Activated CD4-positive, CD25-positive, alpha-beta regulatory T cell treated with anti-CD3 and anti-CD28 coated beads, Interleukin-2, amount 50 U/mL, for 24 hours (primary cell): ENCODE results near the gene PDE6G.

Experiments
- ATAC-seq, 2 donors: fragments of 150-1000 bp; cut with Tn5 transposase; one replicate each; pipeline ENCODE4 v1.10.0; 2021; ENCODE audit warnings: mild to moderate bottlenecking in 1 of 2, moderate library complexity in 1 of 2

PDE6G gene

DNA sequence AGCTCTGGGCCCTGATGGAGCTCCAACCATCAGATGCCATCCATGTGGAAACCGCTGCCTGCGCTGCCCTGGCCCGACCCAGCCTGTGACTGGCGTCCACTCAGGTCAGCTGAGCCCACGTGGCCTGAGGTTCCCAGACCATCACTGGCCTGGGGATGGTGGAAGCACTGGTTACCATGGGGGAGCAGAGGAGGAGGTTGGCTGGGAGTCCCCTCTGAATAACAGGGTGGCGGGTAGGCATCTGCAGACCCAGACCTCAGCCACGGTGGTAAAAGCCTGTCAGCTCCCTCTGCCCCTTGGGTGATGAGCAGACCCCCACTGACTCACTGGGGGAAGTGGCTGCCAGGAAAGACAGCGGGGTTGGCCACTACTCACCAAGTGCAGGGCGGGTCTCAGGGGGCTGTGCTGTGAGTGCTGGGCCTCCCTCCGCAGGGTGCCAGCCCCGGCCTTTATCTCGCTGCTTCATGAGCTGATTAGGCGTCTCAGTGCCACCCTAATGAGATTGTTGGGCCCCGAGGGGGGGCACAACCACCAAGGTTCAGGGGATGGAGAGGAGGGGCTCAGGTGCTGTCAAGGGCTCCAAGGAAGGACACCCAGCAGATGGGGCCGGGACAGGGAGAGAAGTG lies at the start of gene PDE6G:
PDE6G (minus strand) TSS at position 425 of the 626 bp plus-strand sequence. CDS start 3,237 bp downstream, outside the sequence.
- ATAC-seq = no peak

DNA sequence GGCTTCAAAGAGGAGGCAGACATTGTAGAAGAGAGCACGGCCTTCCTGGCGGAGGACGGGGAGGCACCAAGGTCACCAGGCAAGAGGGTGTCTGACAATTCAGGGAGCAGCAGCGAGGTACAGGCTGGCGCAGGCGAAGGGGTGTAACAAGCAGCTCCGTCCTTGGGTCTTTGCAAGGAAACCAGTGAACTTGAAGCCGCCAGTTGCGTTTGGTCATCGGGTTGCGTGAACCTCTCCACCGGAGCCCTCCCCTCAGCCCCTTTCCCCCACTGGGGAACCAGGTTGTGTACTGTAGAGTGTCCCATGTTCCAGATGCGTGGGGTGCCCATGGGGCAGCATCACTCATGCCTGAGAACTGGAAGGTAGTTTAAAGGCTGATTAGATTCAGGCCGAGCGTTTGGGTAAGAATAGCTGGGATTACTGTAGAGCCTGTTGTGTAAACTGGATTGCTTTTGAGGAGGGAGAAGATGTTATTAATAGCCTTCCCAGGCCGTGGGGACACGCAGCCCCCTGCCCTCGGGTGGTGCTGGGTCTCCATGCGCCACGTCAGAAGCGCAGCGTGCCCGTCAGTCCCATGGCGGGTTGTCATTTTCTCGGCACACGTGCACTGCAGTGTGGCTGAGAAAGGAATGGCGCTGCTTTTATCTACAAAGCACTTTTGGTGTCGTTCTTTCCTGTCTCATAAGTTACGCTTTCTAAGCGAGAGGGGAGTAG lies 49.3 kb upstream of the PDE6G start:
- no peak for ATAC-seq

DNA sequence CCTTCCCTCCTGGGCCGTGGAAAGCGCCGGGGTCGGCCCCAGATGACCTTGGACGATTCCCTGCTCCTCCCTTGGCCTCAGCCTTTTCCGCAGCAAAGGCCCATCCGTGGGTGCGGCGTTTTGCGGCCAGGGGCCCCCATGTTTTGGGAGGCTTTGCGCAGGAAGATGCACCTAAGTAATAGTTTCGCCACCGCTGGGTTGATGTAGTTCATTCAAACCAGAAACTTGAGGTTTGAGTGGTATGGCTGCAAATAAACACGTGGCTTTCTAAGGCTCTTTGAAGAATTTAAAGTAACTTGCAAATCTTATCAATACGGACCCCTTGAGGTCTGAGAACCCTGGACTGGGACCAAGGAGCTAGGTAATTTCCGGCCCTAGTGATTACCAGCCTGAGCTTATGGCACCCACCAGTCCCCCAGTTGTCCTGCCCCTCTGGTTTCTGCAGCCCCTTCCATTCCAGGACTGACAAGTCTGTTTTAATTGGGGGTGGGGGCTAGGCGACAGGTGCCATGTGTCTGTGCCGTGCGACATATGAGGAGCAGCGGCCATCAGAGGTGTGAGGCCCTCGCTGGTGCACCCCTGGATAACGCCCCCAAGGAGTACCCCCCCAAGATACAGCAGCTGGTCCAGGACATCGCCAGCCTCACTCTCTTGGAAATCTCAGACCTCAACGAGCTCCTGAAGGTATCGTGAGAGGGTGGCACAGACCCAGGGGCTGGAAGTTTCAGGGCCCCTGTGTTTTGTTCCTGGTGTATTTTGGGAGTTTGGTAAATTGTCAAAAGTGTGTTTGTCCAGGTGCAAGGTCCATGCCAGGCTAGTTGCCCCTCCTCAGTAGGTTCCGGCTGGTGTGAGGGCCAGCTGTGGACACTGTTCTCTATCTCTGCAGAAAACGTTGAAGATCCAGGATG lies 47.7 kb upstream of the PDE6G start:
- peak; percentile 2 to 7 for ATAC-seq

DNA sequence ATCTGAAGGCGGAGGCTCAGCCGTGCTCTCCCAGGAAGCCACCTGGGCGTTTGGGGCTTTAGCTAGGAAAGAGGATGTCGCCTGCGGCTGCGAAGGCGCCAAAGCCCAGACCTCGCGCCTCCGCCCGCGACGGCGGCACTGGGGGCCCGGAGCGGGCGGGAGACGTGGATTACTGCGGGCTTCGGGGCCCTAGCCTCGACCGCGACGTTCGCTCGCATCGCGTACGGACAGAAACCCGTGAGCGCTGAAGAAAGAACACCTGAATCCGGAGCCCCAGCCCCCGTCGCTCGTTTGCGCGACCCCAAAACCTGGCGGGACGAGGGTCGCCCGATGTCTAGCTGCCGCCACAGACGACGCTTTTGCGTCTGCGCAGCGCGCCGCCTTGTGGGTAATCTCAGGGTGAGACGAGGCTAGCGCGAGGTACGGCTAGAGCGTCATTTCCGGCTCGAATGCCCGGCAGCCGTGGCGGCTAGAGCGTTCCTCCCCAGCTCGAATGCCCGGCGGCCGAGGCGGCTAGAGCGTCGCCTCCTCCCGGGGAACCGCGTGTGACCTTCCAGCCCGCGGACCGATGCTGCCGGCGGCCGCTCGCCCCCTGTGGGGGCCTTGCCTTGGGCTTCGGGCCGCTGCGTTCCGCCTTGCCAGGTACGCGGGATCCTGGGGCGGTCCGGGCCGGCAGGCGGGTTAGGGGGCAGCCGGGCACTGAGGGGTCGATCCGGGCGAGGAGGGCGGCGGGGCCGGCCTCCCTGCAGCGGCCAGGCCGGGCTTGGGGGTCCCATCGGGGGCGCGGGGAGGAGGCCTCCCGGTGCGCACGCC lies 46.8 kb upstream of the PDE6G start, which contains the start of gene MRPL12:
MRPL12 (plus strand) TSS at position 434 of the 813 bp plus-strand sequence; CDS start at position 569, 135 bp downstream.
- peak; percentile 92 to 93 for ATAC-seq

DNA sequence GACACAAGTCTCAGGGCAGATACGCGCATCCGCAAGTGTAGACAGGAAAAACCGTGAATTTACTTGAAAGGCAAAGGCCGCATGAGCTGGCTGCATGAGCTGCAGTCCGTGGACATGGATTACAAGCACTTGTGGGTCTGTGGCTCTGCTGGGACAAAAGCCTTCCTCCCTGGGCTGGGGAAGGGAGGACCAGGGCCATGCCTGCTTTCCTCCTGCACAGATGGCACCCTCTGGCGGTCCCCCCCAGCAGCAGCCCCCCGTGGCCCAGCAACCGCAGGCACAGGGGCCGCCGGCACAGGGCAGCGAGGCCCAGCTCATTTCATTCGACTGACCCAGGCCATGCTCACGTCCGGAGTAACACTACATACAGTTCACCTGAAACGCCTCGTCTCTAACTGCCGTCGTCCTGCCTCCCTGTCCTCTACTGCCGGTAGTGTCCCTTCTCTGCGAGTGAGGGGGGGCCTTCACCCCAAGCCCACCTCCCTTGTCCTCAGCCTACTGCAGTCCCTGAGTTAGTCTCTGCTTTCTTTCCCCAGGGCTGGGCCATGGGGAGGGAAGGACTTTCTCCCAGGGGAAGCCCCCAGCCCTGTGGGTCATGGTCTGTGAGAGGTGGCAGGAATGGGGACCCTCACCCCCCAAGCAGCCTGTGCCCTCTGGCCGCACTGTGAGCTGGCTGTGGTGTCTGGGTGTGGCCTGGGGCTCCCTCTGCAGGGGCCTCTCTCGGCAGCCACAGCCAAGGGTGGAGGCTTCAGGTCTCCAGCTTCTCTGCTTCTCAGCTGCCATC lies 45.1 kb upstream of the PDE6G start:
- no peak for ATAC-seq

DNA sequence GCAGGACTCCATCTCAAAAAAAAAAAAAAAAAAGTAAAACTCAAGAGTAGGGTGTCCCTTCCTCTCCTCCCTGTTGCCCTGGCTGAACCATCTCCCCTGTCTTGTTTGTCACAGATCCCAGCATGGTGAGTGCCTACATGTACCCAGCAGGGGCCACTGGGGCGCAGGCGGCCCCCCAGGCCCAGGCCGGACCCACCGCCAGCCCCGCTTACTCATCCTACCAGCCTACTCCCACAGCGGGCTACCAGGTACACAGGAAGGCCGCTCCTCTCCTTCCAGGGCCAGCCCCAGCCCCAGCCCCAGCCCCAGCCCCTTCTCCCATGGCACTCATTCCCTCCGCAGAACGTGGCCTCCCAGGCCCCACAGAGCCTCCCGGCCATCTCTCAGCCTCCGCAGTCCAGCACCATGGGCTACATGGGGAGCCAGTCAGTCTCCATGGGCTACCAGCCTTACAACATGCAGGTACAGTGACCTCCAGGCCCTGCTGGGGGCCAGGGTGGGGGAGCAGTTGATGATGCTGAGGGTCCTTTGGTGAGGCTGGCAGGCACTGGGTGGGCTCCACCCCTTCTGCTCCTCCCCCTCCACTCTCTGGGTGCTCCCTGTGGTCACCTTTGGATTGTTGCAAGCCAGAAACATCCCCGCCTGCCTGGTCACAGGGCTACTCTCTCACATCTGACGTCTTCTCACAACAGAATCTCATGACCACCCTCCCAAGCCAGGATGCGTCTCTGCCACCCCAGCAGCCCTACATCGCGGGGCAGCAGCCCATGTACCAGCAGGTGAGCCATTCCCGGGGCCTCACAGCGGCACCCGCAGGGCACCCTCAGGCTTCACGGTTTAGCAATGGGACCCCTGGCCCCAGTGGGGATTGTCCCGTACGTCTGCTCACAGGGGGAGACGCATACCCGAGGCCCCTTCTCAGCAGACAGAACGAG lies 44.3 kb upstream of the PDE6G start:
- no peak for ATAC-seq

DNA sequence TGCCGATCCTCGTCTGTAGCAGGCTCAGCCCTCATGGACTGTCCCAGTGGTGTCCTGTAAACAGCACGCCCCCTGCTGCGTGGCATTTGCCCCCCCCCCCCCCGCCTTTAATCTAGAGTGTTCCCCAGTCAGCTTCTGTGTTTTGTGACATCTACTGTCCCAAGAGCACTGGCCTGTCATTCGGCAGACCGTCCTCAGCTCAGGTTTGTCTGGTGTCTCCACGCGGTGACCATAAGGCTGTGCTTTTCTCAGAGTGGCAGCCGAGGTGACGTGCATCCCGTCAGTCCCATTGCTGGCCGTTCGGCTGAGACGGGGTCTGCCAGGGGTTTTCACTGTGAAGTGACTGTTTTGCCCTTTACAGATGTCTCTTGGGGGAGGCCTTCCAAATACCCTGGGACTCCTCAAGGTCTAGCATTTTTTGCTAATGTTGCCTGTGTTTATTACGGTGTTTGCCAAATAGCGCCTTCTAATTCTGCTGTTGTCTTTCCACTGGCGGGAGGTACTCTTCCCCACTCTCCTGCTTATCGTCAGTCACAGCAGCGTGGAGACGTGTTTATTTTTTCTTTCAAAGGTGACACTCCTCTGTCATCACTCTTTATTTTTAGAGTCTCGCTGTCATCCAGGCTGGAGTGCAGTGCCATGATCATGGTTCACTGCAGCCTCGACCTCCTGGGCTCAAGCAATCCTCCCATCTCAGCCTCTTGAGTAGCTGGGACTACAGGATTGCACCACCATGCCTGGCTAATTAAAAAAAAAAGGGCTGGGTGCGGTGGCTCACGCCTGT lies 41.1 kb upstream of the PDE6G start:
- ATAC-seq = no peak

DNA sequence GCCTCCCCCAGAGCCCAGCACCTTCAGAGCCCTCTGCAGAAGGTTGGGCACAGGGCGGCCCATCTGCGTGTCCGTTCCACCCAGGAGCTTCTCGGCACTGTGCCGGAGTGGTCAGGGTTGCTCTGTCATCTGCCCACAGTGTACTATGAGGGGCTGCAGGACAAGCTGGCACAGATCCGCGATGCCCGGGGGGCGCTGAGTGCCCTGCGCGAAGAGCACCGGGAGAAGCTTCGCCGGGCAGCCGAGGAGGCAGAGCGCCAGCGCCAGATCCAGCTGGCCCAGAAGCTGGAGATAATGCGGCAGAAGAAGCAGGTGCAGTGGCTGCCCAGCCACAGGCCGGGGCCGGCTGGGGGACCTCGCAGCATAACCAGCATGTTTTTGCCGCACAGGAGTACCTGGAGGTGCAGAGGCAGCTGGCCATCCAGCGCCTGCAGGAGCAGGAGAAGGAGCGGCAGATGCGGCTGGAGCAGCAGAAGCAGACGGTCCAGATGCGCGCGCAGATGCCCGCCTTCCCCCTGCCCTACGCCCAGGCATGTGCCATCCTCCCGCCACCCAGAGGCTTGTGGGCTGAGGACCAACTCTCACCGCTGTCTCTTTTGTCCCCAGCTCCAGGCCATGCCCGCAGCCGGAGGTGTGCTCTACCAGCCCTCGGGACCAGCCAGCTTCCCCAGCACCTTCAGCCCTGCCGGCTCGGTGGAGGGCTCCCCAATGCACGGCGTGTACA lies 40.0 kb upstream of the PDE6G start:
- ATAC-seq = no peak

DNA sequence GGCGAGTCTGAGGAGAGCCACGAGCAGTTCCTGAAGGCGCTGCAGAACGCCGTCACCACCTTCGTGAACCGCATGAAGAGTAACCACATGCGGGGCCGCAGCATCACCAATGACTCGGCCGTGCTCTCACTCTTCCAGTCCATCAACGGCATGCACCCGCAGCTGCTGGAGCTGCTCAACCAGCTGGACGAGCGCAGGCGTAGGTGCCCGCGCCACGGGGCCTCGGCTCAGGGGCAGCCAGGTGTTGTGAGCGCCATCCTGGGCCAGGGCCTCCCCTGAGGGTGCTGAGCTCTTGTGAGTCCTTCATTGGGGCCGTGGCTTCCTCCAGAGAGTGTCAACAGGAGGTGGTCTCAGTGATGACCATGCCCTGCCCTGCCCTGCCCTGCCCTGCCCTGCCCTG lies 39.5 kb upstream of the PDE6G start:
- no peak for ATAC-seq

DNA sequence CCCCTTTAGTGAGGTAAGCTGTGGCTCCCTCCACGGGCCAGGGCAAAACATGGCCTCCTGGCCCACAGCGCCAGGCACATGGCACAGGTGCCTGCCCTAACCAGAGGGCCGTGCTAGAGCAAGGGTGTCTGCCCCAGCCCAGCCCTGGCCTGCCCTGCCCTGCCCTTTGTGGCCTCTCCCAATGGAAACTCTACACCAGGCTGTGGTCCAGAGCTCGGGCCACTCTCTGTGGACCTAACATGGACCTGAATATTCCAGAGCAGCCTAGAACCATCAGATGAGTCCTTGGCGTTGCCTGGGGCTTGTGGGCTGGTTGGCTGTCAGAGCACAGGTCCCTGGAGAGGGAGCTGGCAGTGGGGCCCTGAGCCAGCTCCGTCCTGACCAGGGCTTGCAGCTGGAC lies 38.9 kb upstream of the PDE6G start:
- no peak for ATAC-seq

DNA sequence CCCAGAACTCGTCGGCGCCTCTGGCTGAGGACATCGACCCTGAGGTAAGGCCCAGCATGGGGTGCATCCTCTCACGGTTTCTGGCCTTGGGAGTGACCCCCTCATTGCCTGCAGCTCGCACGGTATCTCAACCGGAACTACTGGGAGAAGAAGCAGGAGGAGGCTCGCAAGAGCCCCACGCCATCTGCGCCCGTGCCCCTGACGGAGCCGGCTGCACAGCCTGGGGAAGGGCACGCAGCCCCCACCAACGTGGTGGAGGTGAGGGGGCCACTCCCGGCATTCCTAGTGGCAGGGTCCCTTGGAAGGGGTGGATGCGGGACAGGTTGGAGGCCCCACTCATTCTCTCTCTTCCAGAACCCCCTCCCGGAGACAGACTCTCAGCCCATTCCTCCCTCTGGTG lies 38.5 kb upstream of the PDE6G start:
- ATAC-seq = no peak

DNA sequence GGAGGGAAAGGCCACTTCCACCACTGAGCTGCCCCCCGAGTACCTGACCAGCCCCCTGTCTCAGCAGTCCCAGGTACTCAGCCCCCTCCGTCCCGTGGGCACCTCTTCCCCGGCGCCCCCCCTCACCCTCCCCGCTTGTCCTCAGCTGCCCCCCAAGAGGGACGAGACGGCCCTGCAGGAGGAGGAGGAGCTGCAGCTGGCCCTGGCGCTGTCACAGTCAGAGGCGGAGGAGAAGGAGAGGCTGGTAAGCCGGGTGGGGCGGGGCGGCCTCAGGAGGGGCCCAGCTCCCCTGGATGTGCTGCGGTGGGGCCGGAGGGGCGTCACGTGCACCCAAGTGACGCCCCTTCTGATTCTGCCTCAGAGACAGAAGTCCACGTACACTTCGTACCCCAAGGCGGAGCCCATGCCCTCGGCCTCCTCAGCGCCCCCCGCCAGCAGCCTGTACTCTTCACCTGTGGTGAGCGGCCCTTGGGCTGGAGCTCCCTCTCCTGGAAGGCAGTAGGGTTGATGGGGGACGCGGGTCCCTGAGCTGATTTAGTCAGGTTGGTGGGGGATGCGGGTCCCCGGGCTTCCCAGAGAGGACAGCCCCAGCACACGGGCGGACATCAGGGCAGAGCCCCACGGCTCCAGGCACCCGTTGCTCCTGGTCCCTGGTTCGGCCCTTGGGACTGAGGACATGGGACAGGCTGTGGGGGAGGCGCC lies 37.3 kb upstream of the PDE6G start:
- ATAC-seq = no peak

DNA sequence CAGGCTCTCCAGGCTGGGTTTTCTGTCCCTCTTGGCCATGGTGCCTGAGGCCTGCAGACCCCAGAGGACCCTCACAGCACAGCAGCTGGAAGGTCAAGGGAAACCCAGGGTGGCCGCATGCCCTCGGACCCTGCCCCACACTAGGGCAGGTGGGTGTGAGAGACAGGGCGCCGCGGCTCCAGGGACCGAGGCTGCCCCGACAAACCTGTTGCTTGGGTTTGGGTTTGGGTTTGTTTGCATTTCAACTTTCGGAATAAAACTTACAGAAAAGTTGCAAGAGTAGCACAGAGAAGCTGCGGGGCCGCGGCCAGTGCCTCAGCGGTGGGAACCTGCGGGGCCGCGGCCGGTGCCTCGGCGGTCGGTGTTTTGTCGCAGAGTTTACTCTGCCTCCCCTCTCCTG lies 35.3 kb upstream of the PDE6G start:
- no peak for ATAC-seq

DNA sequence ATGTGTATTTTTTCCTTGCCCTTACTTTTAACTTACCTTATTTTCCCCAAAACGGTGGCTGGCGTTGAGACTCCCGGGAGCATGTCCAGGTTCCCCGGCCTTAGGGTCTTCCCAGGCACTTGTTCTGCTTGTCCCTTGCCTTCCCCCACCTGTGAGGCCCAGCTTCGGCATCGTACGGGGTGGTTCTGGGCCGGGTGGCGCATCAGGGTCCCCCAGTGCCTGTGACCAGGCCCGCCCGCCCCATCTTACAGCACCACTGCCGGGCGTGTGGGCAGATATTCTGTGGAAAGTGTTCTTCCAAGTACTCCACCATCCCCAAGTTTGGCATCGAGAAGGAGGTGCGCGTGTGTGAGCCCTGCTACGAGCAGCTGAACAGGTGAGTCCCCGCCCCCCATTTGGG lies 34.9 kb upstream of the PDE6G start:
- no peak for ATAC-seq

DNA sequence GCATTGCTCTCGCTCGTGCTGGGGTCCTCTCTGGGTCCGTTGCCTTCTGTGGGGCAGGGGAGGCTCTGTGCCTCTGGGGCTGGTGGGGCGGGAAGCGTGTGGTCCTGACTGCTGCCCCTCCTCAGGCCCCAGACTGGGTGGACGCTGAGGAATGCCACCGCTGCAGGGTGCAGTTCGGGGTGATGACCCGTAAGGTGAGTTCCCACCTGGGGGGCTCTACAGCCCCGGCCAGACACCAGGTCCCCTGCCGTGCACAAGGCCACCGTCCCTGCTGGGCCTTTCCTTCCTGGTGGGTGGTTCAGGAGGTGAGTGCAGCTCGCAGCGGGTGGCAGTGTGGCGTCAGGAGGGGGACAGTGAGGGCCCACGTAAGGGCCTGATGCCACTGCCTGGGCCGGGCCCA lies 34.2 kb upstream of the PDE6G start:
- ATAC-seq = no peak

DNA sequence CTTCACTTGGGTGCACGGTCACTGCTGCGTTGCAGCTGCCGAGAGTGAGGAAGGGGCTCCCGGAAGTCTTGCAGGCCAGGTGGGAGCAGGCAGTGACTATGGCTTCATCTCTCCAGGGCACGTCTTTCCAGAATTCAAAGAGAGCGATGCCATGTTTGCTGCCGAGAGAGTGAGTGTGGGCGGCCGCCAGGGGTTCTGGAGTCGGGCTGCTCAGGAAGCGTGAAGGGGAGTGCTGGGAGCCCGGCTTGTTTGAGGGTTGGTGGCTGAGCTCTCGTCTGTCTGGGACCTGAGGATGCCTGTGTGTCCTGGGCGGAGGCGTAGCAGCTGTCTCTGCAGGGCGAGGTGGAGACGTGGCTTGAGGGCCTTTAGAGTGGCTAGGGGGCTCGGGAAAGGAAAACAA lies 33.7 kb upstream of the PDE6G start:
- no peak for ATAC-seq

DNA sequence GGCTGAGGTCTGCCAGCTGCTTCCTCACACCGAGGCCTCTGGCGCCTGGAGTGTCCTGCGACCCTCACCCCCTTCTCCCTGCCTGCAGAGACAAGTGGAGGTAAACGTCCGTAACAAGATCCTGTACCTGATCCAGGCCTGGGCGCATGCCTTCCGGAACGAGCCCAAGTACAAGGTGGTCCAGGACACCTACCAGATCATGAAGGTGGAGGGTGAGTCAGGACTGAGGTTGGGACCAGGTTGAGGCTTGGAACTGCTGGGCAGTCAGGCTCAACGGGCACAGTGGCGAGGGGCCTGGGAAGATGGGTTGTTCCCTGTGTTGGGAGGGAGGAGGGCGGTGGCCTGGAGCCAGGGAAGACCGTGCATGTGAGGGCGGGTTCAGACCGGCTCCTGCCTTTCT lies 32.3 kb upstream of the PDE6G start:
- no peak for ATAC-seq

DNA sequence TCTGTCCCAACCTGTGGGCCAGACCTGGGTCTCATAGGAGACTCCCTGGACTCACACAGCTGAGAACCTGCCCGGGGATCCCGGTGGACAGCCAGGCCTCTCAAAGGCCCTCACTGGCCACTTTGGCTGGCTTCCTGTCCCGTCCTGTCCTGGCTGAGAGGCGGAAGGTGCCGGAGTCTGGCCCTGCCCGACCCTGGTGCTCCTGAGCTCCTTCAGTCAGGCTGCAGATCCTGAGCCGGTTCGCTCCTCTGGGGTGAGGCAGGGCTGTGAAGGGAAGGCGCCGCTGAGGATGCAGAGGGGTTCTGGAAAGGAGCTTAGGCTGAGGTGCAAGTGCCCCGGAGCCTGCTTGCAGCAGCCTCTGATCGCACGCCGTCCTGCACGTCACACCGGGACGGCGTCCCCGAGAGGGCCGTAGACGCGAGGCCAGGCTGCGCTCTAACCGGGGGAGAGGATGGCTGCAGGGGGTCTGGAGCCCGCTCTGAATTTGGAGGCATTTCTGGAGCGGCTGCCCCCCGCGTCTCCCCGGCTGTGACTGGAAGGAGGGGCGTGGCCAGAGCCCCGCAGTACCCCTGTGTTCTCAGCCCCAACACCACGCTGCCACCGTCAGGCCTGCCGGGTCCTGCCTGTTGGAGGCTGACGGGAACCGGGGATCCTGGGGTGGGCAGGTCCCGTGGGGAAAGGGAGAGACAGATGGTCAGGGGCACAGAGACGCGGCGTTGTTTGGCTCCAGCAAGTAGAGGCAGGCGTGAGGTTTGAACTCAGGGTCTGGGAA lies 31.6 kb upstream of the PDE6G start:
- ATAC-seq = no peak
